ENCODE data around the gene FAM81A.

DNA sequence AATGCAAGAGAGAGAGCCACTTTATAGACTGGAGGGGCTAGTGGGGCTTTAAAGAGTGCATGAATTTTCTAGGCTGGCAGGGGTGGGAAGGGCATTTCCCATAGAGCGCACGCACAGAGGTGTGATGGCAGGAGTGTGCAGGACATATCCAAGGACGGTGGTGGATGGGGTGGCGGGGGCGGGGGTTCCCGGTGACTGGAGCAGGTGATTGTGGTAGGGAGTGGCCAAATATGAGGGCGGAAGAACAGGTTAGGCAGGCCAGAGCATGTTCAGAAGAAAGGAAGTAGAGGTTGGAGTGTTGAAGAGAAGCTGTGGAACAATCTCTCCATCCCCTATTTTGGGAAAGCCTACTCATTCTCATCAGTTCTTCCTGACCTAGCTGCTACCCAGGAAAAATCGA, 18.1 kb downstream of the FAM81A start:
- TF ChIP-seq, protein P1, sequence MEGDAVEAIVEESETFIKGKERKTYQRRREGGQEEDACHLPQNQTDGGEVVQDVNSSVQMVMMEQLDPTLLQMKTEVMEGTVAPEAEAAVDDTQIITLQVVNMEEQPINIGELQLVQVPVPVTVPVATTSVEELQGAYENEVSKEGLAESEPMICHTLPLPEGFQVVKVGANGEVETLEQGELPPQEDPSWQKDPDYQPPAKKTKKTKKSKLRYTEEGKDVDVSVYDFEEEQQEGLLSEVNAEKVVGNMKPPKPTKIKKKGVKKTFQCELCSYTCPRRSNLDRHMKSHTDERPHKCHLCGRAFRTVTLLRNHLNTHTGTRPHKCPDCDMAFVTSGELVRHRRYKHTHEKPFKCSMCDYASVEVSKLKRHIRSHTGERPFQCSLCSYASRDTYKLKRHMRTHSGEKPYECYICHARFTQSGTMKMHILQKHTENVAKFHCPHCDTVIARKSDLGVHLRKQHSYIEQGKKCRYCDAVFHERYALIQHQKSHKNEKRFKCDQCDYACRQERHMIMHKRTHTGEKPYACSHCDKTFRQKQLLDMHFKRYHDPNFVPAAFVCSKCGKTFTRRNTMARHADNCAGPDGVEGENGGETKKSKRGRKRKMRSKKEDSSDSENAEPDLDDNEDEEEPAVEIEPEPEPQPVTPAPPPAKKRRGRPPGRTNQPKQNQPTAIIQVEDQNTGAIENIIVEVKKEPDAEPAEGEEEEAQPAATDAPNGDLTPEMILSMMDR (IDR thresholded peaks at IDR 0.05; ENCODE audit: insufficient read depth, low read length): no peak
- TF ChIP-seq SPI1 (IDR thresholded peaks at IDR 0.05; ENCODE audit: borderline replicate concordance, low read depth) (no peak), POLR2AphosphoS5 (IDR thresholded peaks at IDR 0.05; ENCODE audit: low read depth) (no peak)

All from HL-60 (cell line).